ENCODE results near the gene CX3CL1. TPM values are rescaled to one million over a fixed set of nuclear protein-coding genes. Genes with fewer than 3 reads are reported as not detected.

Gene CX3CL1
- total and polyA plus RNA-seq, 10 of the 15 experiments (the other 5 are each of a cell fraction or from before 2014, with no cell fraction given) = 0.03 to 1.2 (median 0.46) TPM

- Histone ChIP-seq H4K20me1 (ENCODE audit: control insufficient read depth, insufficient read depth) (no peaks in the 10 kb centered on the region), H3K9ac (ENCODE audit: control insufficient read depth, insufficient read depth, low read length) (no peak overlapping the region), H3K4me2 (ENCODE audit: control insufficient read depth, insufficient read depth) (no peak overlapping the region), H3K27me3 (replicated peaks in 1 of 2; ENCODE audit: control insufficient read depth in 2 of 2, insufficient read depth in 2 of 2, low read length in 1 of 2) (no peaks in the 10 kb centered on the region), H3K36me3 (ENCODE audit: control insufficient read depth in 2 of 2, insufficient read depth in 2 of 2, low read length in 1 of 2) (no peaks in the 10 kb centered on the region), H3K79me2 (ENCODE audit: control insufficient read depth, insufficient read depth, low read length) (no peaks in the 10 kb centered on the region), H2AFZ (ENCODE audit: control insufficient read depth, low read depth, low read length) (no peak overlapping the region), H3K27ac (ENCODE audit: control insufficient read depth, insufficient read depth) (no peak overlapping the region), H3K4me3 (no peak overlapping the region), H3K9me3 (replicated peaks; ENCODE audit: control insufficient read depth, insufficient read depth, low read length) (no peaks in the 10 kb centered on the region; the same call in 2 of the 3 replicates), H3K4me1 (ENCODE audit: control insufficient read depth, insufficient read depth, low read length) (peaks cover 4% of the 10 kb centered on the region)
- FAIRE-seq (no peak), DNase-seq (ENCODE audit: low read depth, low spot score) (no peak), ATAC-seq (no peak)
- SMC1A ChIA-PET (ENCODE audit: uncharacterized antibody, unreplicated experiment) = interaction anchor here (3.4 kb wide), 1 partner anchor 16 kb away, joined by 10 read pairs; no protein-coding TSS in a partner anchor
- 82% methylated on average over 4 of the region's 4 CpGs for WGBS (ENCODE audit: insufficient coverage, insufficient replicate concordance, low lambda C conversion rate, missing lambda C conversion rate)
- no TSS peak for BruUV-seq (replicated peaks)
- RAD21 ChIA-PET (ENCODE audit: unreplicated experiment) = no interaction called here
- in situ Hi-C loops (cut with MboI) (no loop called here), intact Hi-C loops (cut with micrococcal nuclease; ENCODE audit: unreplicated experiment) (no loop called here)
- CTCF ChIA-PET = interaction anchor here (1.2 kb wide), 1 partner anchor 15 kb away, joined by 3 read pairs; no protein-coding TSS in a partner anchor
- POLR2A ChIA-PET = no interaction called here
- TF ChIP-seq MYC (IDR thresholded peaks at IDR 0.05; ENCODE audit: insufficient read depth, insufficient read length, insufficient replicate concordance, low read length, severe bottlenecking) (no peak), EED (IDR thresholded peaks at IDR 0.05; ENCODE audit: low read depth) (no peak), IRF3 (IDR thresholded peaks at IDR 0.05) (no peak), BCL11A (IDR thresholded peaks at IDR 0.05; ENCODE audit: low read depth, low read length) (no peak), TARDBP (IDR thresholded peaks at IDR 0.05; ENCODE audit: borderline replicate concordance) (no peak), RBBP5 (conservative IDR thresholded peaks at IDR 0.05) (no peak), BCL3 (IDR thresholded peaks at IDR 0.05; ENCODE audit: borderline replicate concordance, insufficient read depth, low read depth, low read length, poor library complexity, severe bottlenecking) (no peak), E2F4 (IDR thresholded peaks at IDR 0.05; ENCODE audit: low read depth, low read length) (no peak), IKZF2 (IDR thresholded peaks at IDR 0.05) (no peak), TCF7 (IDR thresholded peaks at IDR 0.05; ENCODE audit: borderline replicate concordance) (no peak), NRF1 (conservative IDR thresholded peaks at IDR 0.05; ENCODE audit: low read depth, low read length) (no peak), MLLT1 (IDR thresholded peaks at IDR 0.05) (no peak), CTCF (IDR thresholded peaks at IDR 0.05 in 2 of 3, conservative IDR thresholded peaks at IDR 0.05 in 1 of 3; ENCODE audit: control insufficient read depth in 2 of 3, extremely low read depth in 1 of 3, insufficient read depth in 1 of 3, low read depth in 3 of 3, low read length in 3 of 3) (no peak), ZNF24 (IDR thresholded peaks at IDR 0.05) (no peak)
These were observed 24.5 kb downstream of the CX3CL1 start for GRCh38 chr16:57396786-57397185.
